ENCODE data around the gene DLG2.

DLG2 gene

GRCh38 chr11:83862033-83862432 is 1765.1 kb downstream of the DLG2 start:
- Histone ChIP-seq H3K9me3 (ENCODE audit: control insufficient read depth, insufficient read depth, low read depth, low read length) (peaks cover 8% of the 10 kb centered on the region; the same call in 1 of the 2 replicates), H3K36me3 (ENCODE audit: control insufficient read depth, insufficient read depth, low read length) (no peaks in the 10 kb centered on the region), H3K27me3 (ENCODE audit: control insufficient read depth, insufficient read depth, low read length) (no peaks in the 10 kb centered on the region), H3K4me1 (ENCODE audit: control insufficient read depth, insufficient read depth, low read length) (no peaks in the 10 kb centered on the region), H3K27ac (ENCODE audit: low read depth, low read length) (no peak overlapping the region), H3K4me3 (ENCODE audit: low read depth, low read length) (no peak overlapping the region), H3K9ac (ENCODE audit: low read length) (no peak overlapping the region)

- Histone ChIP-seq H3K9me3 (ENCODE audit: control insufficient read depth, insufficient read depth, low read depth, low read length) (peaks cover 8% of the 10 kb centered on the region; the same call in 1 of the 2 replicates), H3K9ac (ENCODE audit: low read length) (no peak overlapping the region), H3K27me3 (ENCODE audit: control insufficient read depth, insufficient read depth, low read length) (no peaks in the 10 kb centered on the region), H3K4me3 (ENCODE audit: low read depth, low read length) (no peak overlapping the region), H3K27ac (ENCODE audit: low read depth, low read length) (no peak overlapping the region), H3K36me3 (ENCODE audit: control insufficient read depth, insufficient read depth, low read length) (no peaks in the 10 kb centered on the region), H3K4me1 (ENCODE audit: control insufficient read depth, insufficient read depth, low read length) (no peaks in the 10 kb centered on the region)
These were observed 1768.5 kb downstream of the DLG2 start for GRCh38 chr11:83858694-83859093.

- no peaks in the 10 kb centered on the region for H3K27me3 ChIP-seq (ENCODE audit: control insufficient read depth, insufficient read depth, low read length)
- no peaks in the 10 kb centered on the region for H3K36me3 ChIP-seq (ENCODE audit: control insufficient read depth, insufficient read depth, low read length)
- no peak overlapping the region for H3K27ac ChIP-seq (ENCODE audit: low read depth, low read length)
- H3K4me1 ChIP-seq (ENCODE audit: control insufficient read depth, insufficient read depth, low read length) = no peaks in the 10 kb centered on the region
- H3K4me3 ChIP-seq (ENCODE audit: low read depth, low read length) = no peak overlapping the region
- H3K9ac ChIP-seq (ENCODE audit: low read length) = no peak overlapping the region
- peaks cover 4% of the 10 kb centered on the region; the same call in 1 of the 2 replicates for H3K9me3 ChIP-seq (ENCODE audit: control insufficient read depth, insufficient read depth, low read depth, low read length)
These were observed 1771.9 kb downstream of the DLG2 start for GRCh38 chr11:83855237-83855636.

- Histone ChIP-seq H3K4me1 (ENCODE audit: control insufficient read depth, insufficient read depth, low read length) (no peaks in the 10 kb centered on the region), H3K27me3 (ENCODE audit: control insufficient read depth, insufficient read depth, low read length) (no peaks in the 10 kb centered on the region), H3K4me3 (ENCODE audit: low read depth, low read length) (no peak overlapping the region), H3K36me3 (ENCODE audit: control insufficient read depth, insufficient read depth, low read length) (no peaks in the 10 kb centered on the region), H3K9ac (ENCODE audit: low read length) (no peak overlapping the region), H3K27ac (ENCODE audit: low read depth, low read length) (no peak overlapping the region), H3K9me3 (ENCODE audit: control insufficient read depth, insufficient read depth, low read depth, low read length) (no peaks in the 10 kb centered on the region)
These were observed 1774.2 kb downstream of the DLG2 start for GRCh38 chr11:83852775-83853442.

GRCh38 chr11:83852012-83852411 is 1775.1 kb downstream of the DLG2 start:
- no peak overlapping the region for H3K4me3 ChIP-seq (ENCODE audit: low read depth, low read length)
- no peak overlapping the region for H3K27ac ChIP-seq (ENCODE audit: low read depth, low read length)
- no peak overlapping the region for H3K9ac ChIP-seq (ENCODE audit: low read length)
- no peaks in the 10 kb centered on the region for H3K9me3 ChIP-seq (ENCODE audit: control insufficient read depth, insufficient read depth, low read depth, low read length)
- no peaks in the 10 kb centered on the region for H3K4me1 ChIP-seq (ENCODE audit: control insufficient read depth, insufficient read depth, low read length)
- no peaks in the 10 kb centered on the region for H3K36me3 ChIP-seq (ENCODE audit: control insufficient read depth, insufficient read depth, low read length)
- H3K27me3 ChIP-seq (ENCODE audit: control insufficient read depth, insufficient read depth, low read length) = no peaks in the 10 kb centered on the region

GRCh38 chr11:83847467-83848034 is 1779.6 kb downstream of the DLG2 start:
- H3K27ac ChIP-seq (ENCODE audit: low read depth, low read length) = no peak overlapping the region
- H3K27me3 ChIP-seq (ENCODE audit: control insufficient read depth, insufficient read depth, low read length) = no peaks in the 10 kb centered on the region
- H3K4me1 ChIP-seq (ENCODE audit: control insufficient read depth, insufficient read depth, low read length) = no peaks in the 10 kb centered on the region
- no peak overlapping the region for H3K9ac ChIP-seq (ENCODE audit: low read length)
- H3K9me3 ChIP-seq (ENCODE audit: control insufficient read depth, insufficient read depth, low read depth, low read length) = no peaks in the 10 kb centered on the region
- H3K4me3 ChIP-seq (ENCODE audit: low read depth, low read length) = no peak overlapping the region
- no peaks in the 10 kb centered on the region for H3K36me3 ChIP-seq (ENCODE audit: control insufficient read depth, insufficient read depth, low read length)

- Histone ChIP-seq H3K9ac (ENCODE audit: low read length) (no peak overlapping the region), H3K4me1 (ENCODE audit: control insufficient read depth, insufficient read depth, low read length) (no peaks in the 10 kb centered on the region), H3K36me3 (ENCODE audit: control insufficient read depth, insufficient read depth, low read length) (no peaks in the 10 kb centered on the region), H3K27ac (ENCODE audit: low read depth, low read length) (no peak overlapping the region), H3K4me3 (ENCODE audit: low read depth, low read length) (no peak overlapping the region), H3K27me3 (ENCODE audit: control insufficient read depth, insufficient read depth, low read length) (no peaks in the 10 kb centered on the region), H3K9me3 (ENCODE audit: control insufficient read depth, insufficient read depth, low read depth, low read length) (no peaks in the 10 kb centered on the region)
These were observed 1781.3 kb downstream of the DLG2 start for GRCh38 chr11:83845797-83846196.

- Histone ChIP-seq H3K4me3 (ENCODE audit: low read depth, low read length) (no peak overlapping the region), H3K4me1 (ENCODE audit: control insufficient read depth, insufficient read depth, low read length) (0 out of 2 replicates have a peak, but pooled peaks cover 4% of the 10 kb centered on the region), H3K9ac (ENCODE audit: low read length) (no peak overlapping the region), H3K27ac (ENCODE audit: low read depth, low read length) (no peak overlapping the region), H3K27me3 (ENCODE audit: control insufficient read depth, insufficient read depth, low read length) (no peaks in the 10 kb centered on the region), H3K36me3 (ENCODE audit: control insufficient read depth, insufficient read depth, low read length) (no peaks in the 10 kb centered on the region), H3K9me3 (ENCODE audit: control insufficient read depth, insufficient read depth, low read depth, low read length) (no peaks in the 10 kb centered on the region)
These were observed 1786.8 kb downstream of the DLG2 start for GRCh38 chr11:83840326-83840725.

- Histone ChIP-seq H3K9ac (ENCODE audit: low read length) (no peak overlapping the region), H3K27ac (ENCODE audit: low read depth, low read length) (no peak overlapping the region), H3K36me3 (ENCODE audit: control insufficient read depth, insufficient read depth, low read length) (no peaks in the 10 kb centered on the region), H3K4me3 (ENCODE audit: low read depth, low read length) (no peak overlapping the region), H3K9me3 (ENCODE audit: control insufficient read depth, insufficient read depth, low read depth, low read length) (no peaks in the 10 kb centered on the region), H3K27me3 (ENCODE audit: control insufficient read depth, insufficient read depth, low read length) (no peaks in the 10 kb centered on the region), H3K4me1 (ENCODE audit: control insufficient read depth, insufficient read depth, low read length) (0 out of 2 replicates have a peak, but pooled peaks cover 4% of the 10 kb centered on the region)
These were observed 1790.1 kb downstream of the DLG2 start for GRCh38 chr11:83836883-83837654.

GRCh38 chr11:83836065-83836464 is 1791.1 kb downstream of the DLG2 start:
- Histone ChIP-seq H3K4me3 (ENCODE audit: low read depth, low read length) (no peak overlapping the region), H3K27ac (ENCODE audit: low read depth, low read length) (no peak overlapping the region), H3K9me3 (ENCODE audit: control insufficient read depth, insufficient read depth, low read depth, low read length) (no peaks in the 10 kb centered on the region), H3K36me3 (ENCODE audit: control insufficient read depth, insufficient read depth, low read length) (no peaks in the 10 kb centered on the region), H3K27me3 (ENCODE audit: control insufficient read depth, insufficient read depth, low read length) (no peaks in the 10 kb centered on the region), H3K9ac (ENCODE audit: low read length) (no peak overlapping the region), H3K4me1 (ENCODE audit: control insufficient read depth, insufficient read depth, low read length) (0 out of 2 replicates have a peak, but pooled peaks cover 4% of the 10 kb centered on the region)

GRCh38 chr11:83835423-83835822 is 1791.7 kb downstream of the DLG2 start:
- Histone ChIP-seq H3K27ac (ENCODE audit: low read depth, low read length) (no peak overlapping the region), H3K4me3 (ENCODE audit: low read depth, low read length) (no peak overlapping the region), H3K27me3 (ENCODE audit: control insufficient read depth, insufficient read depth, low read length) (no peaks in the 10 kb centered on the region), H3K4me1 (ENCODE audit: control insufficient read depth, insufficient read depth, low read length) (0 out of 2 replicates have a peak, but pooled peaks cover 4% of the 10 kb centered on the region), H3K9ac (ENCODE audit: low read length) (no peak overlapping the region), H3K9me3 (ENCODE audit: control insufficient read depth, insufficient read depth, low read depth, low read length) (no peaks in the 10 kb centered on the region), H3K36me3 (ENCODE audit: control insufficient read depth, insufficient read depth, low read length) (no peaks in the 10 kb centered on the region)

Measured in HUES6 (cell line).